NOMO-1 treated with dmso at 0.1 percent for 144 hours (cell line): Measurements from ENCODE around the gene MVB12B.

Experiments
- DNase-seq: peaks from one replicate; lab custom pipeline; 2025; ENCODE audit not compliant: unreplicated experiment; lab: John Stamatoyannopoulos, UW

MVB12B gene

DNA sequence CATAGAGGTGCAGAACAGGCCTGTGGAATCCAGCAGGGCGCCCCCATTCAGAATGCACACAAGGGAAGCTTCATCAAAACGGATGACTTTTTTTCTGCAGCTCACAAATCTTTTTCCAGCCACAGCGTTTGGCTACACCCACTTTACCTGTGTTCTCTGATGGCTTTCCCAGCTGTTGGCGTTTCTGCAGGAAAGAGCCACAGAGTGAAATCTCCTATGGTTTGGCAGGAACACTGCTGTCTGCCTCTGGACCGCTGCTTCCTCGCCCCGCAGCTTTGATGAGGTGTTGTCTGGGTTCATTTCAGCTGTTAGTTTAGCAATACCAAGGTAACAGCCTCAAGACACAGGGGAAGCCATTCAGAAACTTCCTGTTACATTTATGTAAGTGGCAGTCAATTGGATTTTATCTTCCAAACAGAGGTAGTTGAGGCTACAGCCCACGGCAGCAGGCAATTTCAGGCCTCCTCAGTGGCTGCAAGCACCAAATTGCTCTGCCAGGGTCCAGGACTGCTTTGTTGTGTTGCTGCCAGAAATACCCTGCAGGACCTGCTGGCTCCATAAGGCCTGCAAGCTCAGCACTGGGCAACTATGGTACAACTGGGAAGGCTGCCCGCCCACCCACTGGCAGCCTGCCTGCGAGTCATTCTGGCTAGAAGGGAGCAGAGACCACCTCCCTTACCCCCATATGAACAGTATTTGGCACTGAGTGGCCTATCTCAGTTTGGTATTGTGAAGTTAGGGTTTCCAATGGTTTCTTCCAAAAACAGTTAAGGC lies 96.7 kb downstream of the MVB12B start:
- DNase-seq = no peak

GRCh38 chr9:126423916-126424185 lies 97.2 kb downstream of the MVB12B start:
- no peak for DNase-seq

DNA sequence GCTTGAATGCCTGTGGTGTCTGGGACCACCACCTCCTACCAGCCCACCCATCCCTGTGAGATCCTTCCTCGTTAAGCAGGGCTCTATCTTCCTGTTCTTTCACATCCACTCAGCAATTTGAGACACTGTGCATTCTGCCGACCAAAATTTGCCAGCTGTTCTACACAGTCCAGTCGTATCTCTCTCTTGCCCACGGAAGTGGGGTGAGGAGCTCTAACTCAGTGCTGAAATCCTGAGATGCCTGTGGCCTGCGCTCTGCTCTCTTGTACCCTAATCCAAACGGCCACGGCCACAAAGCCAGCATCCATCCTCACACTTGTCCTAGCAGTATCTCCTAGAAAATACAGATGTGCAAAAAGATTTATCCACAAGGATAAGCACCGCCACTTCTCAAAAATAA lies 97.9 kb downstream of the MVB12B start:
- DNase-seq = no peak

- DNase-seq = no peak
These were observed 102.0 kb downstream of the MVB12B start for GRCh38 chr9:126428534-126429175.

DNA sequence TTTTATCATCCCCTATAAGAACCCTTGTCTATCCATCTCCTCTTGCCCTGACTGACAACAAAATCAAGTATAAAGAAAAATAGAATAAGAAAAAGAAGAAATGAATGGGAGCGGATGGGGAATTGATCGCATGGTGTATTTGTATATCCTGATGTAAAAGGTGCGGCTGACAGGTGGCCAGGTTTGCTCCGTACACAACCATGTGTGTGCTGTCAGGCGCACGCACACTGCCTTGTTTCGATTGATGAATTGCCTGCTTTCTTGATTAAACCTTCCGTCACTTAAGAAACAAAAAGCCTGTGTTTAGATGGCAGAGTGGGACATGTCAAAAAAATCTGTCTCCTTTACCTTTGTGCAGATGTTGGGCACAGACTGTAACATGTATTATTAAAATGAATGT lies 102.6 kb downstream of the MVB12B start:
- no peak for DNase-seq

- no peak for DNase-seq
These were observed 103.5 kb downstream of the MVB12B start for GRCh38 chr9:126430124-126430523.

DNA sequence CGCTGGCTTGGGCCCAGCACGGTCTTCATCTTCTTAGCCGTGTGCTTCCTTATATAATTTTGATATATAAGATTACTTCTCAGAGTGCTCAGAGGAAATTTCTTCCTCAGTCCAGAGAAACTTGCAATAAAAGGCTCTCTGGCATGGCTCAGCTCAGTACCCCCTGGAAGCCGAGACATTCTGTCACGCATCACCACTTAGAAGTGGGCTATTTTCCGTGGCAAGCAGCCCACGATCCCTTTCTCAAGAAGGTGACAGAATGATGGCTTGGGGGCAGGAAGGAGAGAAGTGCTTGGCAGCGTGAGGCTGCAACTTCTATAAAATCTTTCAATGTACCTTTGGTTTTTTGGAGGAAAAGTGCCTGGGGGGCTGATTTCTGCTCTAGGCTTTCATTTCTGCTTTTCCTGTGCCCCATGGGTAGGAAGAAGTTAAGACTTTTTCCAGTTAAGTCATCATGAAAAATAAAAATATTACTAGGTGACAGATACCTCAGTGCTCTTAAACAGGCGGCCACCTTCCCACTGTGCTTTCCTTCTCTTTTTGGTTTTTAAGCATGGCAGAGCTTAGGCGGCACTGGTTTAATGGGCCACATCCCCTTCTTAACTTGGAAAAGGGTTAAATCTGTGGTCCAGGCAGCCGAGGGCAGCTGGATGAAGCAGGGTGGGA lies 104.6 kb downstream of the MVB12B start:
- DNase-seq = no peak

GRCh38 chr9:126432659-126433058 lies 106.0 kb downstream of the MVB12B start:
- no peak for DNase-seq

GRCh38 chr9:126435105-126435504 lies 108.5 kb downstream of the MVB12B start:
- no peak for DNase-seq

DNA sequence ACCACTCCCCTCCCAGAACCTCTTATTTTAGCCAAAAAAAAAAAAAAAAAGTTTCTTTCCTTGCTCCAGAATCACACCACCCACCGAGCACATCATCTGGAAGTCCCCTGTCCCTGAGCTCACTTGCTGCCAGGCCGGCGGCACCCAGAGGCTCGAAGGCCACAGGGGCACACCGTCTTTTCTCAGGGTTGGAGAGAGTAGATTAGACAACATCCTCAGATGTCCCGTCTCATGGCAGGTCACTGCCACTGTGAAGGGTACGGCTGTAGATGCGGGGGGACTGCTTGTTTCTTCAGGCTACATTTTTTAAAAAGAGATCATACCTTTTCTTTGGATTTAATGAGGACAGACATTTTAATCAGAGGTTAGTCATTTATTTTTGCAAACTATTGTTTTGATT lies 109.0 kb downstream of the MVB12B start:
- DNase-seq = no peak

DNA sequence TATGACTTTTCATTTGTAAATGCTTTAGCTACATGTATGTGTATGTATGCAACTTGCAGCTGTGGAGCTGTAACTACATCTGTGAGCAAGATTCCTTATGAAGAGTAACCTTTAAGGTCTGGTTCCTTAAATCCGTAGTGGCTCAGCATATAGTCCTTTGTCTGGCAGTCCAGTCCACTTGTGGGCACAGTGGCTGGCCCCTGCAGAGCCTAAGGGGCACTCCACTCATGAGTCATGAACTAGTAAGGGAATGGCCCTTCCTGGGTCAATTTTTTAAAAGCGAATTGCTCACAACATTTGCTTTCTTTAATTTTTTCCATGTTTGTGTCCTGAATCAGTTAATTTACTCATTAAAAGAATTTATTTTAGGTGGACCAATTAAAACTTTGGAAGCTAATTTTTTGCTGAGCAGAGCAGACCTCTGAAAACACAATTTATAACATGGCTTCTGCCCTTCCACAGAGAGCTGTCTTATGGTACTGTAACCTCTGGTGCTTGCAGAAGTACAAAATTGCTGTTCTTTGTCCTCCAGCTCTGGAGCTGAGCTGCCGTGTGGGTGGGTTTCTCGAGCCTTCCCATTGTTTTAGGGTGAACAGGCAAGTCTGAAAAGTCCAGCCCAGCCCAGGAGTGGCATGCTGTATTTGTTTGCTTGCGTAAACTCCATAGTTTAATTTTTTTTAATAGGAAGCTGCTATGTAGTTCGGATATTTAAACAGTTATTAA lies 110.1 kb downstream of the MVB12B start:
- DNase-seq = no peak

DNA sequence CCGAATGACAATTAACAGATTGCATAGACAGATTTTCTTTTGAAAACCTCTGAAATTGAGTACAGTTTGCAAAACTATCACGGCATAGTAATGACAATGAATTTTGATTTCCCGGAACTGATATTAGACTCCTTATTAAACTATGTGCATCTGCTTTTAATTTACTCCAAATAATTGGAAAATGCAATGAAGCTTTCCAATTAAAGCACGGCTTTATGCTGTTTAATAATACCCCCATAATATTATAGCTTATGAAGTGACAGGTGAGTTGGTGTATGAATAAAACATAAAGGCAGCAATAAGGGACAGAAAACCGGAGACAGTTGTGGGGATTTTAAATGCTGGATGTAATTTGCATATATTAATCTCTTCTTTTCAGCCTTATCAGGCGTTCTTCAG lies 110.6 kb downstream of the MVB12B start:
- no peak for DNase-seq

GRCh38 chr9:126437701-126438100 lies 111.1 kb downstream of the MVB12B start:
- DNase-seq = no peak

- DNase-seq = no peak
These were observed 112.2 kb downstream of the MVB12B start for GRCh38 chr9:126438741-126439401.

- no peak for DNase-seq
These were observed 112.8 kb downstream of the MVB12B start for GRCh38 chr9:126439402-126439765.

- DNase-seq = no peak
These were observed 113.4 kb downstream of the MVB12B start for GRCh38 chr9:126439883-126440653.

GRCh38 chr9:126440940-126441339 lies 114.3 kb downstream of the MVB12B start:
- DNase-seq = no peak

- no peak for DNase-seq
These were observed 116.0 kb downstream of the MVB12B start for GRCh38 chr9:126442636-126443035.

GRCh38 chr9:126443144-126443543 lies 116.5 kb downstream of the MVB12B start:
- no peak for DNase-seq

DNA sequence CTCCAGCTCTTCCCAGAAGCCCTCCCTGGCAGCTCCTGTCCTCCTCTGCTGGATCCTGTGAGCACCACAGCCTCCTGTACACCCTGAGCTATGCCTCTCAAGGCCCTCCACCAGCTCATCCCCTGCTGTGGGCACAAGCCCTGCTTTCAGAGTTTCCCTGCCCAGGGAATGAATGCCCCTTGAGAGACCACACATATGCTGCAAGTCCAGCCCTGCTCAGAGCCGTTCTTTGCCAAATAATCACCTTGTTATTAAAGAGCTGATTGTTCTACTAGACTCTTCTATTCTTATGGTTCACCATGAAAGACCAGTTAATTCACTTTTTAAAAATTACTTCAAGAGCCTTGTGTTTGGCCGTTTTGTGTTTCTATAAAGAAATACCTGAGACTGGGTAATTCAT lies 121.5 kb downstream of the MVB12B start:
- DNase-seq = no peak
